Liver (tissue), 9 donors: Measurements from ENCODE around the gene ADRM1. TPM values are rescaled to one million over a fixed set of nuclear protein-coding genes. Genes with fewer than 3 reads are reported as not detected.
A peak's percentile ranks its signal among the peaks of the same experiment; 100 is the strongest.

Experiments used
- DNase-seq: peaks from one replicate; pipeline ENCODE4 v3.0.0-alpha.2; 2017; ENCODE audit warnings: low spot score
- H3K27ac ChIP-seq, 2 donors: one replicate each; pipeline ENCODE4 v1.7.0; 2013; ENCODE audit warnings: inconsistent platforms in 2 of 2, low read length in 2 of 2, control low read depth in 1 of 2, low read depth in 1 of 2, mild to moderate bottlenecking in 1 of 2
- H3K27me3 ChIP-seq, 4 donors: one replicate each; pipeline versions ENCODE4 v1.6.1 to v1.7.0; 2013; ENCODE audit warnings: low read length in 3 of 4, inconsistent platforms in 1 of 4, mild to moderate bottlenecking in 1 of 4, moderate library complexity in 1 of 4; ENCODE audit not compliant: control insufficient read depth in 4 of 4, insufficient read depth in 4 of 4
- H3K36me3 ChIP-seq, 4 donors: one replicate each; pipeline versions ENCODE4 v1.6.1 to v1.7.0; 2013; ENCODE audit warnings: low read length in 3 of 4, mild to moderate bottlenecking in 3 of 4, low read depth in 1 of 4, moderate library complexity in 1 of 4; ENCODE audit not compliant: control insufficient read depth in 4 of 4, insufficient read depth in 3 of 4
- H3K4me1 ChIP-seq, 4 donors: one replicate each; pipeline versions ENCODE4 v1.6.1 to v1.7.0; 2013; ENCODE audit warnings: low read length in 3 of 4, mild to moderate bottlenecking in 3 of 4, moderate library complexity in 1 of 4; ENCODE audit not compliant: control insufficient read depth in 4 of 4, insufficient read depth in 4 of 4
- H3K4me3 ChIP-seq, 3 donors: one replicate each; pipeline versions ENCODE4 v1.6.1 to v1.7.0; 2013; ENCODE audit warnings: low read length in 3 of 3, control low read depth in 1 of 3, low read depth in 1 of 3, mild to moderate bottlenecking in 1 of 3
- H3K9ac ChIP-seq, 2 donors: one replicate each; pipeline ENCODE4 v1.7.0; 2013; ENCODE audit warnings: low read length in 2 of 2, mild to moderate bottlenecking in 2 of 2, moderate library complexity in 2 of 2, control low read depth in 1 of 2, low read depth in 1 of 2
- H3K9me3 ChIP-seq, 4 donors: one replicate each; pipeline versions ENCODE4 v1.6.1 to v1.7.0; 2013; ENCODE audit warnings: low read length in 3 of 4; ENCODE audit not compliant: control insufficient read depth in 4 of 4
- EGR1 ChIP-seq, 2 donors: IDR thresholded peaks; 2 replicates each; pipeline ENCODE4 v1.6.1; 2016 to 2018; ENCODE audit warnings: antibody characterized with exemption in 2 of 2, low read depth in 2 of 2
- FOXA1 ChIP-seq: IDR thresholded peaks from 2 replicates; pipeline ENCODE4 v1.6.1; 2016; ENCODE audit warnings: antibody characterized with exemption
- FOXA2 ChIP-seq: IDR thresholded peaks from 2 replicates; pipeline ENCODE4 v1.6.1; 2016; ENCODE audit warnings: antibody characterized with exemption
- GABPA ChIP-seq, 2 donors: IDR thresholded peaks in 1 of 2; conservative IDR thresholded peaks in 1 of 2; 2 replicates each; pipeline ENCODE4 v1.6.1; 2016; ENCODE audit warnings: antibody characterized with exemption in 2 of 2, mild to moderate bottlenecking in 1 of 2, moderate library complexity in 1 of 2
- HNF4A ChIP-seq, 2 donors: conservative IDR thresholded peaks; 2 replicates each; pipeline ENCODE4 v1.6.1; 2016; ENCODE audit warnings: antibody characterized with exemption in 2 of 2, mild to moderate bottlenecking in 2 of 2
- HNF4G ChIP-seq: IDR thresholded peaks from 2 replicates; pipeline ENCODE4 v1.6.1; 2016; ENCODE audit warnings: antibody characterized with exemption
- JUND ChIP-seq, 2 donors: IDR thresholded peaks; 2 replicates each; pipeline ENCODE4 v1.6.1; 2016; ENCODE audit warnings: antibody characterized with exemption in 2 of 2
- NR2F2 ChIP-seq: IDR thresholded peaks from 2 replicates; pipeline ENCODE4 v1.6.1; 2016; ENCODE audit warnings: antibody characterized with exemption
- RAD21 ChIP-seq, 2 donors: IDR thresholded peaks; 2 replicates each; pipeline ENCODE4 v1.6.1; 2016; ENCODE audit warnings: antibody characterized with exemption in 2 of 2, mild to moderate bottlenecking in 2 of 2
- RXRA ChIP-seq, 2 donors: IDR thresholded peaks; 2 replicates each; pipeline ENCODE4 v1.6.1; 2017 to 2018; ENCODE audit warnings: antibody characterized with exemption in 2 of 2, mild to moderate bottlenecking in 1 of 2
- SP1 ChIP-seq: IDR thresholded peaks from 2 replicates; pipeline ENCODE4 v1.6.1; 2018; ENCODE audit warnings: antibody characterized with exemption, mild to moderate bottlenecking
- TAF1 ChIP-seq: conservative IDR thresholded peaks from 2 replicates; pipeline ENCODE4 v1.6.1; 2016; ENCODE audit warnings: antibody characterized with exemption, mild to moderate bottlenecking
- YY1 ChIP-seq: IDR thresholded peaks from 2 replicates; pipeline ENCODE4 v1.6.1; 2016; ENCODE audit warnings: antibody characterized with exemption, mild to moderate bottlenecking
- WGBS: extraction: QIAGEN DNeasy Blood & Tissue Kit; methylation state at CpG from one replicate; pipeline ENCODE4 v1.1.7; 2013; 5-methylcytosine and 5-hydroxymethylcytosine counted together
- polyA plus RNA-seq, 2 donors: library from polyadenylated mRNA; stranded (reverse) in 1 of 2; unstranded in 1 of 2; fragments of 200-250 nt in 1 of 2; fragments of >200 nt in 1 of 2; fragmentation: Nextera tagmentation in 1 of 2; extraction: Ambion mirVana in 1 of 2; gene quantifications; one replicate each; pipeline versions ENCODE4 v1.2.1 to v1.2.3, GENCODE V29; 2013 to 2015
- total RNA-seq, 2 donors: library from RNA; depleted of rRNA; stranded (reverse); fragments of >200 nt; gene quantifications; one replicate each; pipeline ENCODE4 v1.2.3, GENCODE V29; 2014
- TF ChIP-seq, protein P1 (sequence below): fragments of 150-350 bp; IDR thresholded peaks from 2 replicates; pipeline ENCODE4 v1.5.1; 2017; ENCODE audit warnings: improper control_type of control experiment, low read depth, low read length; ENCODE audit not compliant: missing input control
- TF ChIP-seq, protein P2 (sequence below): IDR thresholded peaks from 2 replicates; pipeline ENCODE4 v1.6.1; 2016; ENCODE audit warnings: antibody characterized with exemption
- TF ChIP-seq, protein P3 (sequence below): IDR thresholded peaks from 2 replicates; pipeline ENCODE4 v1.6.1; 2016; ENCODE audit warnings: antibody characterized with exemption
- TF ChIP-seq, protein P4 (sequence below): IDR thresholded peaks from 2 replicates; pipeline ENCODE4 v1.6.1; 2016; ENCODE audit warnings: antibody characterized with exemption, mild to moderate bottlenecking
- donor health status: healthy.
- donor health status: healthy.
- donor health status: healthy.
- donor health status: healthy.
- donor health status: healthy.

The ADRM1 gene
- total and polyA plus RNA-seq, 4 donors: 45.3 to 91.0 (median 77.3) TPM

DNA sequence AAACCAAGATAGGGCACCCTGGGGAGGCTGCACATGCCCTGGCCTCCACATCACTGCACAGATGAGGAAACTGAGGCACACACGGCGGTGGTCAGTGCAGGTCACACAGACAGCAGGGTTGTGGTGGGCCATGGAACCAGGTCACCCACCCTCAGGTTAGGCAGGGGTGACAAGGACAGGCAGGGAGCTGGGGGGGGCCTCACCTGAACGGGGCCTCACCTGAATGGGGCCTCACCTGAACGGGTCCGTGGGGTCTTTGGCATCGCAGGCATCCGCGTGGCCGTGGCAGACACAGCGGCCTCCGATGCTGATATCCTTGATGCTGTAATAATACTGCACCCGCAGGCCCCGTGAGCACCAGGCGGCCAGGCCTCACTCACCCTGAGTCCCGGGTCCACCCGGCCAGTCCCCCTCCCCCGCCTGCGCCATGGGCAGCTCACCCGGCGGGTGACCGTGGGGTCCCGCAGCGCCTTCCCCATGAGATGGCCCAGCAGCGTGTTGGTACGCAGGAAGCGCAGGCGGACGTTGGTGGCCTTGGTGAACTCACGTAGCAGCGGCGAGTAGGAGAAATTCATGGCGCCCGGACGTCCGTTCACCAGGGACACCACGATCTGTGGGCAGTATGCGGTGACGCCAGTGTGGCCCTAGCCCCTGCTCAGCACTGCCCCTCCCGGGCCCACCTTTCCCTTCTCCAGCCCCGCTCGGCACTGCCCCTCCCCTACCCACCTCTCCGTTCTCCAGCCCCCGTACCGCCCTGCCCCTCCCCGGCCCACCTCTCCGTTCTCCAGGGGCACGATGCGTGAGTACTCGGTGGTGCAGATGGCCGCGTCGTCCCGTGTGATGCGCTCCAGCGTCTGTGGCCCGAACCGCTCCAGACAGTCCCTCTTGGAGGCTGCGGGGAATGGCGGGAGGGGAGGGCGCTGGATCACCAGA lies 48.9 kb downstream of the ADRM1 start:
- no peak for TF ChIP-seq YY1
- no peak for TF ChIP-seq EGR1 (IDR thresholded peaks at IDR 0.05; ENCODE audit: low read depth in 2 of 2)
- TF ChIP-seq, protein P1, sequence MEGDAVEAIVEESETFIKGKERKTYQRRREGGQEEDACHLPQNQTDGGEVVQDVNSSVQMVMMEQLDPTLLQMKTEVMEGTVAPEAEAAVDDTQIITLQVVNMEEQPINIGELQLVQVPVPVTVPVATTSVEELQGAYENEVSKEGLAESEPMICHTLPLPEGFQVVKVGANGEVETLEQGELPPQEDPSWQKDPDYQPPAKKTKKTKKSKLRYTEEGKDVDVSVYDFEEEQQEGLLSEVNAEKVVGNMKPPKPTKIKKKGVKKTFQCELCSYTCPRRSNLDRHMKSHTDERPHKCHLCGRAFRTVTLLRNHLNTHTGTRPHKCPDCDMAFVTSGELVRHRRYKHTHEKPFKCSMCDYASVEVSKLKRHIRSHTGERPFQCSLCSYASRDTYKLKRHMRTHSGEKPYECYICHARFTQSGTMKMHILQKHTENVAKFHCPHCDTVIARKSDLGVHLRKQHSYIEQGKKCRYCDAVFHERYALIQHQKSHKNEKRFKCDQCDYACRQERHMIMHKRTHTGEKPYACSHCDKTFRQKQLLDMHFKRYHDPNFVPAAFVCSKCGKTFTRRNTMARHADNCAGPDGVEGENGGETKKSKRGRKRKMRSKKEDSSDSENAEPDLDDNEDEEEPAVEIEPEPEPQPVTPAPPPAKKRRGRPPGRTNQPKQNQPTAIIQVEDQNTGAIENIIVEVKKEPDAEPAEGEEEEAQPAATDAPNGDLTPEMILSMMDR: no peak
- TF ChIP-seq RXRA (IDR thresholded peaks at IDR 0.05): no peak
- TF ChIP-seq, protein P2, sequence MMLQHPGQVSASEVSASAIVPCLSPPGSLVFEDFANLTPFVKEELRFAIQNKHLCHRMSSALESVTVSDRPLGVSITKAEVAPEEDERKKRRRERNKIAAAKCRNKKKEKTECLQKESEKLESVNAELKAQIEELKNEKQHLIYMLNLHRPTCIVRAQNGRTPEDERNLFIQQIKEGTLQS: no peak
- no peak for TF ChIP-seq RAD21 (IDR thresholded peaks at IDR 0.05)
- no peak for TF ChIP-seq FOXA2
- TF ChIP-seq HNF4G: no peak
- TF ChIP-seq NR2F2: no peak
- no peak for TF ChIP-seq FOXA1
- no peak for TF ChIP-seq TAF1
- peak overlapping the region; percentile 84 to 88 for H3K27ac ChIP-seq
- peaks cover 0 to 9% (median 5%) of the 10 kb centered on the region in 4 donors for H3K36me3 ChIP-seq
- H3K4me1 ChIP-seq: peaks cover 31 to 46% (median 38%) of the 10 kb centered on the region in 4 donors
- H3K4me3 ChIP-seq: no peak overlapping the region
- H3K9ac ChIP-seq: no peak overlapping the region
- H3K27me3 ChIP-seq: no peaks in the 10 kb centered on the region
- H3K9me3 ChIP-seq: no peaks in the 10 kb centered on the region
- 91% methylated on average over 60 of the region's 60 CpGs for WGBS
- no peak for DNase-seq

DNA sequence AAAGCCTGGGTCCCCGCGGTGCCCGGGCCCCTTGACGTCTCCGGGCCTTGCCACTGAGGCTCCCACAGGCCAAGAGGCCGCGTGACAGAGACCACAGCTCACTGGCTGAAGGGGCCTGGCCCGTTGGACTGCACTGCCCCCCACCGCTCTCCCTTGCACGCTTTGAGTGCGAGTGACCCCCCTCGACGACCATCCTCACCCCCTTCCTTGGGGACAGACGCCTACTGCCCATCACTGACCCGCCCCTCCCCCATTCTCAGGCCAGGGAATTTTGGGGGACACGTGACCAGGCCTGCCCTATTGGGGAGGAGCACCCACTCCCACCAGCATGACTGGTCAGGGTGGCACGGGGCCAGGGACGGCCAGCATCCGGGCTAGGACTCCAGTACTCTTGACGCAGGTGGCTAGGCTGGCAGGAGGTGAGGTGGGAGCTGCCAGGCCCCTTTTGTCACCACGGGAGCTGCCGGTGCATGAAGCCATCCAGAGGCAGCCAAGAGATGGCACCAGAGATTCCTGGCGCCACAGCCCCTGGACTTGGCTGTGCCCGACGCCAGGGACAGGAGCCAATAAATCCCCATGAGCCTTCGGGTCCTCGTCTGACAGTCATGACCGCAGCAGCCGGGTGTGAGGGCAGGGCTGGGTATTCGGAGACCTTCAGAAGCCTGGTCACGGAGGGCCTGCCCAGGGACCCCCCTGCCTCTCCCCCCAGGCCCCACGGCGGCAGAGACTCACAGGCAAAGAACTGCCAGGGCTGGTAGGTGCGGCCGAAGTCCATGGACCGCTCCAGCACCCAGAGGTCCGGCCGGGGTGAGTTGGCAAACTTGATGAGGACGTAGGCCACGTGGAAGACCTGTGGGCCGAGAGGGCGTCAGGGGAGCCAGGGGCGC lies 49.8 kb downstream of the ADRM1 start:
- Histone ChIP-seq H3K4me1 (peaks cover 40 to 56% (median 48%) of the 10 kb centered on the region in 4 donors), H3K27ac (peak overlapping the region; percentile 84 to 88)
- 47% methylated on average over 43 of the region's 43 CpGs for WGBS
- TF ChIP-seq, protein P3, sequence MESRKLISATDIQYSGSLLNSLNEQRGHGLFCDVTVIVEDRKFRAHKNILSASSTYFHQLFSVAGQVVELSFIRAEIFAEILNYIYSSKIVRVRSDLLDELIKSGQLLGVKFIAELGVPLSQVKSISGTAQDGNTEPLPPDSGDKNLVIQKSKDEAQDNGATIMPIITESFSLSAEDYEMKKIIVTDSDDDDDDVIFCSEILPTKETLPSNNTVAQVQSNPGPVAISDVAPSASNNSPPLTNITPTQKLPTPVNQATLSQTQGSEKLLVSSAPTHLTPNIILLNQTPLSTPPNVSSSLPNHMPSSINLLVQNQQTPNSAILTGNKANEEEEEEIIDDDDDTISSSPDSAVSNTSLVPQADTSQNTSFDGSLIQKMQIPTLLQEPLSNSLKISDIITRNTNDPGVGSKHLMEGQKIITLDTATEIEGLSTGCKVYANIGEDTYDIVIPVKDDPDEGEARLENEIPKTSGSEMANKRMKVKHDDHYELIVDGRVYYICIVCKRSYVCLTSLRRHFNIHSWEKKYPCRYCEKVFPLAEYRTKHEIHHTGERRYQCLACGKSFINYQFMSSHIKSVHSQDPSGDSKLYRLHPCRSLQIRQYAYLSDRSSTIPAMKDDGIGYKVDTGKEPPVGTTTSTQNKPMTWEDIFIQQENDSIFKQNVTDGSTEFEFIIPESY: no peak
- TF ChIP-seq HNF4G (peak; percentile 73), EGR1 (IDR thresholded peaks at IDR 0.05; ENCODE audit: low read depth in 2 of 2) (no peak), JUND (IDR thresholded peaks at IDR 0.05) (peak in 1 of 2 donors; percentile 24), GABPA (IDR thresholded peaks at IDR 0.05 in 1 of 2, conservative IDR thresholded peaks at IDR 0.05 in 1 of 2) (peak in 1 of 2 donors; percentile 66), RXRA (IDR thresholded peaks at IDR 0.05) (peak; percentile 52 to 83), HNF4A (conservative IDR thresholded peaks at IDR 0.05) (peak; percentile 94 to 96), NR2F2 (peak; percentile 23), TAF1 (no peak), RAD21 (IDR thresholded peaks at IDR 0.05) (peak; percentile 75 to 80), FOXA2 (no peak), FOXA1 (no peak), SP1 (peak; percentile 84)
- TF ChIP-seq, protein P1: peak; percentile 45
- TF ChIP-seq, protein P4, sequence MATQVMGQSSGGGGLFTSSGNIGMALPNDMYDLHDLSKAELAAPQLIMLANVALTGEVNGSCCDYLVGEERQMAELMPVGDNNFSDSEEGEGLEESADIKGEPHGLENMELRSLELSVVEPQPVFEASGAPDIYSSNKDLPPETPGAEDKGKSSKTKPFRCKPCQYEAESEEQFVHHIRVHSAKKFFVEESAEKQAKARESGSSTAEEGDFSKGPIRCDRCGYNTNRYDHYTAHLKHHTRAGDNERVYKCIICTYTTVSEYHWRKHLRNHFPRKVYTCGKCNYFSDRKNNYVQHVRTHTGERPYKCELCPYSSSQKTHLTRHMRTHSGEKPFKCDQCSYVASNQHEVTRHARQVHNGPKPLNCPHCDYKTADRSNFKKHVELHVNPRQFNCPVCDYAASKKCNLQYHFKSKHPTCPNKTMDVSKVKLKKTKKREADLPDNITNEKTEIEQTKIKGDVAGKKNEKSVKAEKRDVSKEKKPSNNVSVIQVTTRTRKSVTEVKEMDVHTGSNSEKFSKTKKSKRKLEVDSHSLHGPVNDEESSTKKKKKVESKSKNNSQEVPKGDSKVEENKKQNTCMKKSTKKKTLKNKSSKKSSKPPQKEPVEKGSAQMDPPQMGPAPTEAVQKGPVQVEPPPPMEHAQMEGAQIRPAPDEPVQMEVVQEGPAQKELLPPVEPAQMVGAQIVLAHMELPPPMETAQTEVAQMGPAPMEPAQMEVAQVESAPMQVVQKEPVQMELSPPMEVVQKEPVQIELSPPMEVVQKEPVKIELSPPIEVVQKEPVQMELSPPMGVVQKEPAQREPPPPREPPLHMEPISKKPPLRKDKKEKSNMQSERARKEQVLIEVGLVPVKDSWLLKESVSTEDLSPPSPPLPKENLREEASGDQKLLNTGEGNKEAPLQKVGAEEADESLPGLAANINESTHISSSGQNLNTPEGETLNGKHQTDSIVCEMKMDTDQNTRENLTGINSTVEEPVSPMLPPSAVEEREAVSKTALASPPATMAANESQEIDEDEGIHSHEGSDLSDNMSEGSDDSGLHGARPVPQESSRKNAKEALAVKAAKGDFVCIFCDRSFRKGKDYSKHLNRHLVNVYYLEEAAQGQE: peak; percentile 61
- TF ChIP-seq, protein P2: no peak

More for the DNA sequence above, 49.8 kb downstream of the ADRM1 start:
- no peaks in the 10 kb centered on the region for H3K9me3 ChIP-seq
- H3K4me3 ChIP-seq: peak overlapping the region in 1 of 3 donors; percentile 23
- no peaks in the 10 kb centered on the region for H3K27me3 ChIP-seq
- no peak overlapping the region for H3K9ac ChIP-seq
- peaks cover 0 to 5% (median 3%) of the 10 kb centered on the region in 4 donors for H3K36me3 ChIP-seq
- DNase-seq: no peak
